NOMO-1 (cell line): ENCODE measurements around the gene KIF25.

Experiments
- DNase-seq, 2 experiments: peaks; one replicate each; lab custom pipeline; 2025; ENCODE audit not compliant: unreplicated experiment in 2 of 2; lab: John Stamatoyannopoulos, UW

Gene KIF25

GRCh38 chr6:168015482-168016175, 18.2 kb downstream of the KIF25 start:
- DNase-seq = no peak

GRCh38 chr6:168016176-168016620, 18.7 kb downstream of the KIF25 start:
- DNase-seq = no peak

- no peak for DNase-seq
Observed at GRCh38 chr6:168016721-168017525, 19.5 kb downstream of the KIF25 start.

- no peak for DNase-seq
Observed at GRCh38 chr6:168017629-168018028, 20.2 kb downstream of the KIF25 start.

- no peak for DNase-seq
Observed at GRCh38 chr6:168018664-168019063, 21.2 kb downstream of the KIF25 start.

- DNase-seq = no peak
Observed at GRCh38 chr6:168020242-168020641, 22.8 kb downstream of the KIF25 start.

- no peak for DNase-seq
Observed at GRCh38 chr6:168021581-168021980, 24.1 kb downstream of the KIF25 start.

- no peak for DNase-seq
Observed at GRCh38 chr6:168022488-168023321, 25.2 kb downstream of the KIF25 start.

- DNase-seq = no peak
Observed at GRCh38 chr6:168024951-168025510, 27.6 kb downstream of the KIF25 start.

- DNase-seq = no peak
Observed at GRCh38 chr6:168025831-168026710, 28.6 kb downstream of the KIF25 start.

- DNase-seq = no peak
Observed at GRCh38 chr6:168026925-168027324, 29.5 kb downstream of the KIF25 start.

GRCh38 chr6:168027521-168027920, 30.1 kb downstream of the KIF25 start:
- DNase-seq = no peak

- DNase-seq = no peak
Observed at GRCh38 chr6:168028181-168028580, 30.7 kb downstream of the KIF25 start.

- DNase-seq = no peak
Observed at GRCh38 chr6:168029459-168030217, 32.2 kb downstream of the KIF25 start.

GRCh38 chr6:168030218-168030746, 32.8 kb downstream of the KIF25 start:
- DNase-seq = no peak

GRCh38 chr6:168030908-168031307, 33.4 kb downstream of the KIF25 start:
- DNase-seq = no peak

- DNase-seq = no peak
Observed at GRCh38 chr6:168031411-168031971, 34.0 kb downstream of the KIF25 start.

GRCh38 chr6:168032005-168032760, 34.7 kb downstream of the KIF25 start:
- DNase-seq = peak; percentile 5 to 34
